Measurements from ENCODE around the gene GABARAP.
A peak's percentile ranks its signal among the peaks of the same experiment; 100 is the strongest.
"Not testable (repeated sequence)": the region's sequence is repeated elsewhere in the genome, so short reads cannot be mapped to it uniquely, and the experiment has no call there.

Gene GABARAP

DNA sequence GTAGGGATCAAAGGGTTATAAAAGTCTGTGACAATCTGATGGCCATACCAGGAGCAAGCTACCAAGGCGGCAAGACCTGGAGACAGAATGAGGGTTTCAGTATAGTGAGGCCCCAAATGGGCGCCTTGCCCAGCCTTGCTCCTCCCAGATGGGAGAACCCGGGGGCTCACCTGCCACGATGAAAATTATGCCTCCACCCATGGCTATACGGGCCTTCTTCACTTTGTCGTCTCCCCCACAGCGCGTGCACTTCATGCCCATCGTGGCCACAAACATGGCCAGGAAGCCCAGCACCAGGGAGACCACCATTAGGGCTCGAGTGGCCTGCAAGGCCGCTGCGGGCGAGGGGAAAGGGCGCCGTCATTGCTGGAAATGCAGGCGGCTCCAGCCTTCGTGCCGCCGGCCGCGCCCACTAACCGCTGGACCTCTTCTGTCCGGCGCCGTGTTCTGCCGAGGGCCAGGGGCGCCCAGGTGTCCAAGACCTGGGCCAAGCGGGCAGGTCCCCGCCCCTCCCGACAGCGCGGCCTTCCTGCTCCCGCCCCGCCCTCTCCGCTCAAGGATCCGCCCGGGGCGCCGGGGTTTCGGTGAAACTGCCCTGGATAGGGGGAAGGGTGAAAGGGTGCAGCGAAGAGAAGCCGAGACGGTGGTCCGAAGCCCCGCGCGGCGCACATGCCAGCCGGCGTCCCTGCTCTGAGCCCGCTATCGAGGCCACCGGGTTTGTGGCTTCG lies 18.6 kb upstream of the GABARAP start:
- peak; percentile 51 for DNase-seq

DNA sequence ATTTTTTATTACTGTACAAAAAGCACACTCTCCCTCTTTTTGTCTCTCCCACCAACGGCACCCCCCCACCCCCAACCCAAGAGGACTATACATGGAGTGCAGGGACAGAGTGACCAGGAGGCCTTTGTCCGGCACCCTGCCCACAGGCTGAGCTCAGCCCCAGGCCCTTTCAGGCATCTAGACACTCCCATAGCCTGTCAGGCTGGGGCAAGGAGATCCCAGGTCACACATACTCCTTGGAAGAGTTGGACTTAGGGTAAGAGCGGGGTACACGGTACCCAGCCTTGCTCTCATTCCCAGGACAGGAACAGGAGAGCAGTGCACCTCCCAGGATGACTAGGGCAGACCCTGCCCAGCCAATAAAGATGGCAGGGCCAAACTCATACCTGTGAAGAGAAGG lies 17.9 kb upstream of the GABARAP start:
- no peak for DNase-seq

DNA sequence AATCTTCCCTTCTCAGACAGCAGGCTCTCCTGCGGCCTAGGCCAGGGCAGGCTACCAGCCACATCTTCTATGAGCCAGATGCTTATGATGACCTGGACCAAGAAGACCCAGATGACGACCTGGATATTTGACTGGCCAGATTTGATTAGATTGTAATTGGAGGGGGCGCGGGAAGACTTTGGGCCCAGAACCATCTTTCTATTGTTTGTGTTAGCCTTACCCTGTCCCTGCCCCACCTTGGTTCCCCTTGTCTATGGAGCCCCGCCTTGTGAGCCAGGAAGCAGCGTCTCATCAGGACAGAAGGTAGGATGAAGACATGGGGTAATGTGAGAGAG lies 17.3 kb upstream of the GABARAP start:
- no peak for DNase-seq

DNA sequence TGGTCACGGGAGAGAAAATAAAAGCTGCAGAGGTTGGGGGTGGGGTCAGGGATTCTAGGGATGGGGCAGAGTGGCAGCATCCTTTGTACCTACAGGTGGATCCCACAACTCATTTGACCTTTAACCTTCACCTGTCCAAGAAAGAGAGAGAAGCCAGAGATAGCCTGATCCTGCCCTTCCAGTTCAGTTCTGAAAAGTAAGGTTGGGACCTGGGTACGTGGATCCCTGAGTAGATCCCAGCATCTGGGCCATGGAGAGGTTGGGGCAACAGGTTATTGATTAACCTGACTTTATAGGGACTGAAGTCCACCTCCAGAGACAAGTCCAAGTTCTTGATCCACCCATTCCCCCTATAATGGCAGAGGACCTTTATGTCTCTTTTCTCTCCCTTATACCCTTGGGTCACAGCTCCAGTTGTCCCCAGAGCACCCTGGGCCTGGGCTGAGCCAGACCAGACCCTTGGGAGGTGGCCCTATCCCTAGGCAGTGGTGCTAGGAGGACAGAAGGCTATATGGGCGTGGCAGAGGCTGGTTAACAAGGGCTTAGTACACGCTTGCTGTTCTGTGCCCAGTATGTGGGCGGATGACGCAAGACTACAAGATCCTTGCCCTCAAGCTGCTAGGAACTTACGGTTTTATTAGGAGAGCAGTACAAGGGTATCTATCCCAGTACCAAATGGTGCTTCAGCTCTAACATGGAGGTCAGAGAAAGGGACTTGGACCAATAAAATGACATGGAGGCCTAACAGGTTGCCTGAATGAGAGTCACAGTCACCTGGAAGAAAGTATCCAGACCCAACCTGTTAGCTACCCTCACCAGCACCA lies 16.7 kb upstream of the GABARAP start:
- no peak for DNase-seq

DNA sequence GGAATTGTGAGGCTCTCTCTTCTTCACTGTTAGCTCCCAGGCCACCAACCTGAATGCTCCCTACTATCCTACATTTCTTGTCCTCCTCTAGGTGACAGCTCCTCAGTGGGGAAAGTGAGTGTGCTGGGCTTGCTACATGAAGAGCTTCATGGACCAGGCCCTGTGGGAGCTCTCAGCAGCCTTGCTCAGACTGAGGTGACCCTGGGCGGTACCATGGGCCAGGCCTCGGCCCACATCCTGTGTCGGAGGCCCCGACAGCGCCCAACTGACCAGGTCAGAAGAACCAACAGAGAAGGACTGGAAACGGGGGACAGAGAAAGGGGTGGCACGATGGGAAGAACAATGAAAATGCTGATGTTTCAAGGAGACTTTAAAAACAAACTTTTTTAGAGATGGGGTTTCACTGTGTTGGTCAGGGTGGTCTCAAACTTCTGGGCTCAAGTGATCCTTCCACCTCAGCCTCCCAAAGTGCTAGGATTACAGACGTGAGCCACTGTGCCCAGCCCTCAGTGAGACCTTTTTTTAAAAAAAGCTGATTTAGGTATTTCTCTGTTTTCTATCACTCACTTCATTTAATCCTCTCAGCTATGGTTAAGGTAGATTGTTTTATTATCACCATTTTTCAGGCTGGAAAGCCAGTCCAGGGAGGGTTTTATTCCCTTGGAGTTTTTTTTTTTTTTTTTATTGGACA lies 14.7 kb upstream of the GABARAP start:
- no peak for DNase-seq

DNA sequence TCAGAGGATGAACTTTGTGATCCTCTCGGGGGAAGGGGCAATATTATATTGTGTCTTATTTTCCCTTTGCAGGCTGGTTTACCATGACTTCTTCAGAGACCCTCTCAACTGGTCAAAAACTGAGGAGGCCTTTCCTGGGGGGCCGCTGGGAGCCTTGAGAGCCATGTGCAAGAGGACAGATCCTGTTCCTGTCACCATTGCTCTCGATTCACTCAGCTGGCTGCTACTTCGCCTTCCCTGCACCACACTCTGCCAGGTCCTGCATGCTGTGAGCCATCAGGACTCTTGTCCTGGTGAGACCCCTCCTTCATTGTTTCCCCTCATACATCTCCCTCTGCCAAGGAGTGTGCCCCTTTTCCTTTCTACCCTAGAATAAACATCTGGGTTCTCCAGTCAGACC lies 12.3 kb upstream of the GABARAP start:
- no peak for DNase-seq

DNA sequence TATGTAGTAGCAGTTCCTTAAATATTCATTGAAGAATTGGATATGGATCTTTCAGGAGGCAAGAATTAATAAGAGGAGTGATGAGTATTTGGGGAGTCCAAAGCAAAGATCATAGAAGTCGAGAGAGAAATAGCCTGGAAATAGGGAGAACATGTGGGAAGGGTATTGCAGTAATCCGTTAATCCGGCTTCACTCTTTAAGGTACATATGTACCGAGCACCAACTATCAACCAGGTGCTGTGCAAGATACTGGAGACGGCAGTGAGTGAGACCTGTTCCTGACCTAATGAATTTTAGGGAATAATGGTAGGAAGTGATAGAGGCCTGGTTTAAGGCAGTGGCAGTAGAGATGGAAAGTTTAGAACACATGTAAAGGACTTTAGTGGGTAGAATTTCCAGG lies 10.8 kb upstream of the GABARAP start:
- no peak for DNase-seq

DNA sequence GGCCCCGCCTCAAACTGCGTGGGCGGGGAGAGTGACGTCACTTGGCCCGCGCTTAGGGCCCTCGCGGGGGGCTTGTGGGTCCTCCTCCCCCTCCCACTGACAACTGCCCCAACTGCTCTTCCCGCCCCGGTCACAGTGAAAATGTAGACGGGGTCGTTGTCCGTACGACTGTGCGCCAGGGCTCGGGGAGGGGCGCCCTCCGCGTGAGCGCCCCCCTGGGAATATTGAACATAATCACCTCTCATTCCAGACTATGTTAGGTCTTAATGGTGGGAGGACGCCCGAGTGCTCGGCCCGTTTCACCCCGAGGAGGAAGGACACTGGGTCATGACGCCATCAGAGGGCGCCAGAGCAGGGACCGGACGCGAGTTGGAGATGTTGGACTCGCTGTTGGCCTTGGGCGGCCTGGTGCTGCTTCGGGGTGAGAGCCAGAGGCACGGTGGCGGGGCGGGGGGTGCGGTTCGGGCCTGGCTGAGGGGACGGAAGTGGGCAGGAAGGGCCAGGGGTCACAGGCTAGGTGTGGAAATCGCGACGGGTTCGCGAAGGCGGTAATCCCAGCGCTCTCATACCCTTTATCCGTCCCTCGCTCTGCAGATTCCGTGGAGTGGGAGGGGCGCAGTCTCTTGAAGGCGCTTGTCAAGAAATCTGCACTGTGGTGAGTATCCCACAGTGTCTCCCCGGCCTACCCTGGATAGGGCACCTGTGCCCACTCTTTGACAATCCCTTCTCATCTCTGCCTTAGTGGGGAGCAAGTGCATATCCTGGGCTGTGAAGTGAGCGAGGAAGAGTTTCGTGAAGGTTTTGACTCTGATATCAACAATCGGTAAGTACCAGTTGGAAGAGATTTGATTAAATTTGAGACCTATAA lies 10.2 kb upstream of the GABARAP start, which contains the start of gene ELP5:
Gene ELP5 (plus strand): TSS at position 40 of the 868 bp plus-strand sequence. CDS start 336 bp downstream, at position 376.
- peak; percentile 96 for DNase-seq

DNA sequence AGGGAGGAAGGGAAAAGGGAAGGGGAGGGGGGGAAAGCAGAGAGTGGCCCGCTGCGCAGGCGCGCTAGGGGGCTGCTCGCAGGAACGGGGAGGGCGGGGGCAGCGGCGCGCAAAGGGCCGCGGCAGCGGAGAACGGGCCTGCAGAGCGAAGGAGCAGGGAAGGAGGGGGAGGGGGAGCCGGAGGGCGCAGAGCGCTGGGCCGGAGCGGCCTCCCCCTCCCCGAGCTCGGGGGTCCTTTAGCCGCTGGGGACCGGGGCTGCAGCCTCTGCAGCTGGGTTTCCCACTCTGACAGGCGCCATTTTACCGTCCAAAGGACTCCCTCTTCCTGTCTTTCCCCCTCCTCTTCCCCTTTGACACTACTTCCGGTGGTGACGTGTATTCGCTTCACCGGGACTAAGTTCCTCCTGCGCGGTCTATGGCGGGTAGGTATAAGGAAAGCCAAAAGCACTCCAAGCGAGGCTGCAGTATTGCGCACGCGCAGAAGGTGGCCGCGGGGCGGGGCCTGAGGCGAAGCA lies 9.5 kb upstream of the GABARAP start, which contains the start of gene CTDNEP1:
Gene CTDNEP1 (minus strand): TSS at position 74 of the 515 bp plus-strand sequence. CDS start 438 bp downstream, outside the sequence.
- DNase-seq: peak; percentile 100

DNA sequence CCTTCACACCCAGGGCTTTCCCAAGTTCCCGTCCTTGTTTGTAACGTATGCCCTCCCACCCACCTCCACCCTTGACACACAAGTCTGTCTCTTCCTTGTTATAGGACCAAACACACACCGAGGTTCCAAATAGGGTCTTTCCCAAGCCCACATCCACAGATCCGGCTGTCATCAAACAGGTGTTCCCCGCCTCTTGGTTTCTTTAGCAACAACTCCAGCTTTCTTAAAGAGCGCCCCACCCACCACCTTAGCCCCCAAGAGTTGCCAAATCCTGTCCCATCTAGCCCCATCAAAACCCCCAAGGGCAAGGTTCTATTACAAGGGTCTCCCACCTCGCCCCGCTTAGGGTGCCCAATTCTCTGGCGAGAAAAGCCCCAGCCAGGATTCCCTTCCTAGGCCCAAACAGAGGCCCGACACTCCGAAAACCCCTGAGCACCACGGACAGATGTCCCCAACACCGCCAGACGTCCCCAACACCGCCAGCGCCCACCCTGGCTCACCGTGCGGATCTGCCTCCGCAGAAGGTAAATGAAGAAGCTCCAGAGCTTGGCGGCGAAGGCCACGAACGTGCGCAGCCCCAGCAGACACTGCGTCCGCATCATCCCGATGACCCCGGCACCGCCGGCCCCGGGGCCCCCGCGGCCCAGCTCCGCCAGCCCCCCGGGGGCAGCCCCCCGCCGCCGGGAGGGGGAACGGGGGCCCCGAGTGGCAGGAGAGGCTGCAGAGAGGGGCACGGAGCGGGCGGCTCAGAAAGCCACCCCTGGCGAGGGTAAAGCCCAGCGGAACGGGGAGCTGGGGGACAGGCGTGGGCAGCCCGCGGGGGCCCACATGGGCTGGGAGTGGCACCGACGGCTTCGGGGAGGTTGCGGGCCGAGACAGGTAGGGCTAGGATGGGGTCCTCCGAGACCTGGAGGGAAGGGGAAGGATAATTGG lies 8.7 kb upstream of the GABARAP start:
- no peak for DNase-seq

DNA sequence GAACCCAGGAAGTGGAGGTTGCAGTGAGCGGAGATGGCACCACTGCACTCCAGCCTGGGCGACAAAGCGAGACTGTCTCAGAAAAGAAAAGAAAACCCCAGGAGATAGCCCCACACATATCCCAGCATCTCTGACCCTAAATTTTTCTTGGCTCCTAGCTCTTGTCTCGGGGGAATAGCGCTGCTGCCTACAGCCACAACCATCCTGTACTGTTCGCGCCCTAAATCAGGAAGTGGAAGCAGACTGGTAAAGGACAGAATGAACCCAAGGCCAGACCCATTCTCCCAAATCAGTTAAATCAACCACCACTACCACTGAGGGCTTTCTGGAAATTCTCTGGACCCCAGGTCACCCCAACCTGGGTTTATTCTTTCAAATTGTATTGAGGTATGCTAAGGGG lies 7.6 kb upstream of the GABARAP start:
- DNase-seq: no peak

DNA sequence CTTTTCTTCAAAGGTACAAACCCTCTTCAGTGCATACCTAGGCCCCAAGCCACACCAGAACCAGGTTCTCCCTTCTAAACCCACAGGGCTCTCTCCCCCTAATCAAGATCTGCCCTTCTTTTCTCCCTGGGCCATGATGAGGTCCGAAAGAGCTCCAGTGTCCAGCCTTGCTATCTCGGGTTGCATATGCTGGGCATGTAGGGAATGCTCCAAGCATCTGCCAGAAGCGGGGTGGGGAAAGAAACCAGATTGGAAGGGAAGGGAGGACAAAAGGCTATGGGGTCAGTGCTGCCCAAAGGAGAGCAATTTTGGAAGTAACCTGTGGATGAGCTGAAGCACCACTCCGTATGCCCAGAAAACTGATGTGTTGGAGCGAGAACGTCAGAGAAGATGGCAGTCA lies 7.0 kb upstream of the GABARAP start:
- no peak for DNase-seq

DNA sequence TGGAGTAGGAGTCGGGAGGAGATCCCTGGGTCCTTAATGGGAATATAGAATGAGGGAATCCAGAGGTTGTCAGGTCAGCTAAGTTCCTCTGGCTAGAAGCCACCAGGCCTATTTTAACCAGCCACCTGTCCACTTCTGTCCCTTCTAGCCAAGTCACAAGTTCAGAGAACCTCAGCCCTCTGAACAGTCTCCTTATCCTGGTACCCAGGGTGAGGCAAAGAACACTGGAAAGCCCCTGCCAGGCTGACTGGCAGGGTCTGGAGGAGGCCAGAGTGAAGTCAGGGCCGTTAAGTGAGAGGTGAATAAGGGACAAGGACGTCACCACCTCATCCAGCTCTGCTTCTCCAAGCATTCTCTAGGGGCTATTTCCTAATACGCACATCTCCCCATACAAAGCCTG lies 6.5 kb upstream of the GABARAP start:
- no peak for DNase-seq

DNA sequence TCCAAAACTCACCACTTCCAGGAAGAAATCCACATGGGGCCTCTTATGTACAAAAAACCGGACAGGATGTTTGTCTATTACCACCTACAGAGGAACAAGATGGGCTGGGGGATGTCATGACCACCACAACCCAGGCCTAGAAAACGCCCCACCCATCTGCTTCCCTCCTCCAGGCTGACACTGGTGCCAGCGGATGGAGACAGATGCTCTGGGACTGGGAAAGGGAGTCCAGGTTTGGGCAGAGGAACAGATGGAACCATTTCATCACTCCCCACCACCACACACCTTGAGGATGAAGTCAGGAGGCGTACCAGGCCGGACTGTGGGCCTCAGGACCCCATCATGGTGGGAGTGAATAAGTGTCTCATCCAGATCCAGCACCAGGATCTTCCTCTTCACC lies 4.5 kb upstream of the GABARAP start:
- DNase-seq: no peak

DNA sequence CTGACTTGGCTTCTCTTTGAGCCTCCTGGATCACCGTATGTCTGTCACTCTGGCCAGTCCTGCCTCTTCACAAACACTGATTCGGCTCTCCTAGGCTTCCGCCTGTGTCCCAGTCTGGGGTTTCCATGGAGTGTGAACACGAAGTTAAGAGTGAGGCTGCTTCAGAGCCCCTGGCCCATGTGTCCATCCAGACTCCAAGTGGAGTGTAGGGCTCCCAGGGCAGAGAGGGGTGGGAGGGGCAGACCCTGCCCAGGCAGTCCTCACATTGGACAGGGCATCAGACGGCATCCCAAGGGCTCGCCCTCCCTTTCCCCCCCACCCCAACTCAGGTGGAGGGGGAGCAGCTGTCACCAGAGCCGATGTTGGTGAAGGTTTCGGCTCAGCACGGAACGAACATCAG lies 1.6 kb upstream of the GABARAP start:
- not testable (repeated sequence) for DNase-seq

DNA sequence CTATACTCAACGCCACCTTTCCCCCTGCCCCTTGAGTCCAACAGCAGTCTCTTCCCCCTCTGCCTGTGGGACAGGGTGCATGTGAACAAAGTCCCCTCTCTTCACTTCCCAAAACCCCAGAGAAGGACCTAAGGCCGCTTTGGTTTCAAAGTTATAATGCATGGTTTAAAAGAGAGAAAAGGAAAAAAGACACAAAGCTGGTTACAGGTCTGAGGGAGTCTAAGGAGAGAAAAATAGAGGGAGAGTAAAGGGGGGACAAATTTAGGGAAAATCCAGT lies 1.1 kb upstream of the GABARAP start:
- no peak for DNase-seq

DNA sequence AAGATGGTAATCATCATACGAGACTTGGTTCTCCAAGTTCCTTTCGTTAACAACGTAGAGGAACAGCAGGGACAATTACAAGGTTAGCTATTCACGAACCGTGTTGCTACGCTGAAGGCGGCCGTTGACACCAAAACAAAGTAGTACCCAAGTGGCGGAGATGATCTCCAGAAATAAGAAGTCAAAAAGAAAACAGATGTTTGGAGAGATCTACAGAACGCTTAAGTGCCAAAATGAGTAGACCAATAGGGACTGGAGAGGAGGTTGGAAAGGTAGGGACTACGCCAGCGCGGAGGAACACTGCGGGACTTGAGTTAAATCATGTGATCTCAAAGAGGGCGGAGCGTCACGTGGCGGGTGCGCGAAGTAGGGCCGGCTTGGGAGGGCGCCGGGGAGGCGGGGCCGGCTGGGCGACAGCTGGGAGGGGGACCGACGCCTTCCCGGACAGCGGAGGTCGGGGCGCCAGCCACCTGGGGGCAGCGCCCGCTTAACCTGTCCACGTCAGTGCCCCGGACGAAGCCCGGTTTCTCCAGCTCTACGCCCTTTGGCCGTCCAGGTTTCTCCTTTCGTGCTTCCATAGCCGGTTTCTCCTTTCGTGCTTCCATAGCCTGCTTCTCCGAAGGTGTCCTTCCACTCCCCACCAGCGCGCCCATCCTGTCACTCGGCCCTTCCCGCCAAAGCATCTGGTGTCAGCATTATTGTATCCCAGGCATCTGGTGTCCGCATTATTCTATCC lies 636 bp upstream of the GABARAP start:
- DNase-seq: peak; percentile 96

DNA sequence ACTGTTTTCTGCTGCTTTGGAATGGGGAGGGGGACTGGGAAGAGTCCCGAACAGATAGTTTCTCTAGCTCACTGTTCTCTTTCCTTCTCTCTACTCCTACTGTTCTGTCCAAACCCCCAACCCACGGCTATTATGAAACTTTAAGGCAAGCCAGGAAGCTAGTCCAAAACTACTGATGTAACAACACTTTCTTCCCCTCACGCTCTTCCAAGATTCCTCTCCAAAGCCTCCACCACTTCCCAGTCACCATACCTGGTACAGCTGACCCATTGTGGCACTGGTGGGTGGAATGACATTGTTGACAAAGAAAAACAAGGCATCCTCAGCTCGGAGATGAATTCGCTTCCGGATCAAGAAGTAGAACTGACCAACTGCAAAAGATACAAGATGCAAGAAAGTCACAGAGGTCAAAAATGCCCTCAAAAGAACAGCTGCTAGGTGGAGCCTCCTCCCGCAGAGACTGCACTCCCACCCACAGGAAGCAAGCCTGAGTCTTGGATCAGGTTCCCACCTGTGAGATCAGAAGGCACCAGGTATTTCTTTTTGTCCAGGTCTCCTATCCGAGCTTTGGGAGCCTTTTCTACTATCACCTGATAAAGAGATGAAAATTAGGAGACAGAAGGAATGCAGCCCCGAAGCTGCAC lies 1.0 kb downstream of the GABARAP start:
- no peak for DNase-seq

DNA sequence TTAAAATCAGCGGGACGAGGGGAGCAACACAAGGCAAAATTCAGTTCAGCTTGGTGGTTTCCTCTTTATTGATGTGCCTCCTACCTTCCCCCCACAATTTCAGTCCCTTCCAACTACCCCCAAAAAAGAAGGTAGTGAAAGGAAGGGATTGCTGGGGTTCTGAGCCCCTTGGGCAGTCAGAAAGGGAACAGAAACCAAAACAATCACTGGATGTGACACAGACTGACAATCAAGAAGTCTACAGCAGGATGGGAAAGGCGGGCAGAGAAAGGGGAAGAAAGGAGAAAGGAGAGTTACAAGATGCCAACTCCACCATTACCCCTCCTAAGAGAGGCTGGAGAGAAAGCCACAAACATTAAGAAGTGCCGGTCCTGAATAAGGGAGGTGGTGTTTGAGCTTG lies 1.9 kb downstream of the GABARAP start:
- DNase-seq: no peak
